AG04450 (cell line): ENCODE results near the gene THG1L. TPM values are rescaled to one million over a fixed set of nuclear protein-coding genes. Genes with fewer than 3 reads are reported as not detected.
"Not testable (repeated sequence)": the region's sequence is repeated elsewhere in the genome, so short reads cannot be mapped to it uniquely, and the experiment has no call there.

Source experiments
- CTCF ChIA-PET: fragments of 300-600, 350-600 bp; formaldehyde crosslinking; extraction: SDS; loops from one replicate; lab custom pipeline; 2022; ENCODE audit warnings: antibody characterized with exemption, inconsistent platforms; lab: Charles Lee
- POLR2A ChIA-PET: fragments of 350-600 bp; formaldehyde crosslinking; extraction: SDS; loops from one replicate; lab custom pipeline; 2021; ENCODE audit warnings: antibody characterized with exemption, inconsistent platforms; lab: Yijun Ruan, JAX
- DNase-seq: peaks from one replicate; pipeline ENCODE4 v3.0.0-alpha.2; 2011; ENCODE audit warnings: low read depth, low spot score
- H3K27ac ChIP-seq: one replicate; pipeline ENCODE4 v1.5.1; 2012; ENCODE audit warnings: low read depth, low read length, control low read depth
- H3K27me3 ChIP-seq: one replicate; pipeline ENCODE4 v1.6.0; 2012; ENCODE audit warnings: low read length; ENCODE audit not compliant: control insufficient read depth, insufficient read depth
- H3K4me3 ChIP-seq: 2 replicates; pipeline ENCODE4 v1.5.1; 2011; ENCODE audit warnings: mild to moderate bottlenecking, low read depth, low read length, control low read depth
- H3K9me3 ChIP-seq: 2 replicates; pipeline ENCODE4 v1.5.1; 2012; ENCODE audit warnings: low read length; ENCODE audit not compliant: control insufficient read depth, insufficient read depth
- CTCF ChIP-seq: IDR thresholded peaks from 2 replicates; pipeline ENCODE4 v1.5.1; 2011; ENCODE audit warnings: low read depth, low read length, control low read depth, inconsistent platforms
- polyA plus RNA-seq: library from polyadenylated mRNA; depleted of rRNA; stranded (reverse); fragments of >200 nt; gene quantifications from 2 replicates; pipeline ENCODE4 v1.2.3, GENCODE V29; 2011

The THG1L gene
- polyA plus RNA-seq, 1 experiment, result 21.0 TPM

- Histone ChIP-seq H3K4me3 (no peak overlapping the region), H3K9me3 (peaks cover 18% of the 10 kb centered on the region), H3K27ac (no peak overlapping the region), H3K27me3 (no peaks in the 10 kb centered on the region)
- DNase-seq, result no peak
- POLR2A ChIA-PET, result no interaction called here
- TF ChIP-seq CTCF, result no peak
- CTCF ChIA-PET, result no interaction called here
These were observed 40.4 kb upstream of the THG1L start for GRCh38 chr5:157690690-157691433.

- H3K4me3 ChIP-seq, POLR2A ChIA-PET, H3K27ac ChIP-seq, H3K27me3 ChIP-seq, CTCF ChIA-PET, DNase-seq: not testable (repeated sequence)
- H3K9me3 ChIP-seq, result peaks cover 21% of the 10 kb centered on the region
These were observed 37.4 kb upstream of the THG1L start for GRCh38 chr5:157693816-157694215.

GRCh38 chr5:157696154-157696553 lies 35.1 kb upstream of the THG1L start:
- H3K9me3 ChIP-seq, H3K4me3 ChIP-seq, H3K27me3 ChIP-seq, POLR2A ChIA-PET, H3K27ac ChIP-seq, CTCF ChIA-PET, DNase-seq: not testable (repeated sequence)

- H3K4me3 ChIP-seq, H3K9me3 ChIP-seq, H3K27me3 ChIP-seq, H3K27ac ChIP-seq, DNase-seq, POLR2A ChIA-PET: not testable (repeated sequence)
- CTCF ChIA-PET, result interaction anchor here (1.4 kb wide), 1 partner anchor 222 kb away, joined by 3 read pairs; no protein-coding TSS in a partner anchor
These were observed 32.5 kb upstream of the THG1L start for GRCh38 chr5:157698674-157699073.

GRCh38 chr5:157703736-157704135 lies 27.5 kb upstream of the THG1L start:
- ChIA-PET CTCF (interaction anchor here (1.4 kb wide), 1 partner anchor 59 kb away, joined by 3 read pairs; no protein-coding TSS in a partner anchor), POLR2A (no interaction called here)

GRCh38 chr5:157708866-157709265 lies 22.4 kb upstream of the THG1L start:
- Histone ChIP-seq H3K27ac (no peak overlapping the region), H3K4me3 (no peak overlapping the region), H3K9me3 (no peaks in the 10 kb centered on the region), H3K27me3 (no peaks in the 10 kb centered on the region)
- no peak for TF ChIP-seq CTCF
- ChIA-PET POLR2A (no interaction called here), CTCF (interaction anchor here (0.5 to 1.4 kb wide), 5 partner anchors 10 to 278 kb away, joined by 3 to 6 read pairs (median 4); partner anchors contain the start of gene LSM11)
- DNase-seq, result no peak

More at GRCh38 chr5:157703736-157704135, 27.5 kb upstream of the THG1L start:
- no peak for TF ChIP-seq CTCF
- no peak overlapping the region for H3K27ac ChIP-seq
- no peaks in the 10 kb centered on the region for H3K27me3 ChIP-seq
- no peak for DNase-seq
- H3K4me3 ChIP-seq, result no peak overlapping the region
- no peaks in the 10 kb centered on the region for H3K9me3 ChIP-seq
